ENCODE measurements around the gene ATP1B1.

Gene ATP1B1

GRCh38 chr1:169106095-169106920, at the start of gene ATP1B1:
ATP1B1 (plus strand) TSS chr1:169106690; CDS start chr1:169106830, 140 bp downstream.
- DNase-seq, result peak; percentile 75

GRCh38 chr1:169059421-169059820, 47.1 kb upstream of the ATP1B1 start:
- no peak for DNase-seq

- no peak for DNase-seq
Observed at GRCh38 chr1:169060043-169060722, 46.3 kb upstream of the ATP1B1 start.

- no peak for DNase-seq
Observed at GRCh38 chr1:169060919-169061639, 45.4 kb upstream of the ATP1B1 start.

GRCh38 chr1:169062152-169062551, 44.3 kb upstream of the ATP1B1 start:
- no peak for DNase-seq

- DNase-seq, result no peak
Observed at GRCh38 chr1:169064103-169064502, 42.4 kb upstream of the ATP1B1 start.

- DNase-seq, result no peak
Observed at GRCh38 chr1:169070547-169070946, 35.9 kb upstream of the ATP1B1 start.

- DNase-seq, result no peak
Observed at GRCh38 chr1:169070958-169071357, 35.5 kb upstream of the ATP1B1 start.

- no peak for DNase-seq
Observed at GRCh38 chr1:169072945-169073725, 33.4 kb upstream of the ATP1B1 start.

GRCh38 chr1:169078163-169078883, 28.2 kb upstream of the ATP1B1 start:
- DNase-seq, result no peak

GRCh38 chr1:169081503-169082123, 24.9 kb upstream of the ATP1B1 start:
- DNase-seq, result no peak

GRCh38 chr1:169085911-169086310, 20.6 kb upstream of the ATP1B1 start:
- DNase-seq, result no peak

GRCh38 chr1:169086603-169087455, 19.7 kb upstream of the ATP1B1 start:
- no peak for DNase-seq

- DNase-seq, result no peak
Observed at GRCh38 chr1:169087876-169088275, 18.6 kb upstream of the ATP1B1 start.

GRCh38 chr1:169089776-169090175, 16.7 kb upstream of the ATP1B1 start:
- no peak for DNase-seq

- no peak for DNase-seq
Observed at GRCh38 chr1:169090308-169090899, 16.1 kb upstream of the ATP1B1 start.

GRCh38 chr1:169090900-169091311, 15.6 kb upstream of the ATP1B1 start:
- no peak for DNase-seq

GRCh38 chr1:169091480-169091941, 15.0 kb upstream of the ATP1B1 start:
- no peak for DNase-seq

GRCh38 chr1:169092399-169092798, 14.1 kb upstream of the ATP1B1 start:
- no peak for DNase-seq
